ENCODE data around the gene BSCL2.

Gene BSCL2

DNA sequence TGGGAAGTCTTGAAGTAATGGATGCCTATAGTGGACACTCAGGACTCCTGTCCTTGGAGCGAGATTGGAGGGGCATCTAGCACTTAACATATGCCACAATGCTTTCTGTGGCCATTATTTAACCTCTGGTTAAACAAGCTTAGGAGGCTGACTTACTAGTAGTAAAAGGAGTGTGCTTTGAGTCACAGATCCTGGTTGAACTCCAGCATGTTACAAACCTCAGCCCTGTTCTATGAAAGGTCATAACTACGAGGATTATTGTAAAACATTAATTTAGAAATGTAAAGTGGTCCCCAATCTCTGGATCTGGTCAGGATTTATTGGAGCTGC is 34.1 kb downstream of the BSCL2 start:
- intact Hi-C loops (cut with DNase I; ENCODE audit: low total_unique reads): no loop called here
- peaks cover 0 to 45% (median 34%) of the 10 kb centered on the region in 4 donors for H3K4me1 ChIP-seq
- no peak for DNase-seq
- no peak for TF ChIP-seq CTCF (IDR thresholded peaks at IDR 0.05)
- no peaks in the 10 kb centered on the region for H3K9me3 ChIP-seq
- H3K27ac ChIP-seq: peak overlapping the region in 1 of 2 donors; percentile 94
- H3K36me3 ChIP-seq: peaks cover 19 to 41% (median 21%) of the 10 kb centered on the region in 3 donors
- peak overlapping the region in 1 of 2 donors; percentile 92 for H3K4me3 ChIP-seq
- H3K27me3 ChIP-seq: no peaks in the 10 kb centered on the region

- no peaks in the 10 kb centered on the region for H3K27me3 ChIP-seq
- H3K9me3 ChIP-seq: no peaks in the 10 kb centered on the region
- peak; percentile 75 to 83 for DNase-seq
- TF ChIP-seq CTCF (IDR thresholded peaks at IDR 0.05): no peak
- peaks cover under 1 to 45% (median 34%) of the 10 kb centered on the region in 4 donors for H3K4me1 ChIP-seq
- H3K27ac ChIP-seq: peak within 1 kb of the TSS; percentile 92 to 94
- H3K4me3 ChIP-seq: peak within 1 kb of the TSS; percentile 58 to 92
- intact Hi-C loops (cut with DNase I; ENCODE audit: low total_unique reads): no loop called here
- peaks cover 10 to 38% (median 13%) of the 10 kb centered on the region in 3 donors for H3K36me3 ChIP-seq
Observed at GRCh38 chr11:62671608-62672389, 35.4 kb downstream of the BSCL2 start, which contains the start of the genes LBHD1 and UQCC3. Gene LBHD1, minus strand, starts transcription at chr11:62672267. Its CDS starts 2,236 bp downstream, at chr11:62670031. Gene UQCC3, plus strand, starts transcription at chr11:62671673. Its CDS starts 73 bp downstream, at chr11:62671746.

GRCh38 chr11:62671236-62671607 is 36.0 kb downstream of the BSCL2 start:
- no peak for DNase-seq
- TF ChIP-seq CTCF (IDR thresholded peaks at IDR 0.05): no peak
- Histone ChIP-seq H3K9me3 (no peaks in the 10 kb centered on the region), H3K36me3 (peaks cover 8 to 37% (median 11%) of the 10 kb centered on the region in 3 donors), H3K27ac (peak overlapping the region; percentile 92 to 94), H3K4me1 (peaks cover 7 to 49% (median 39%) of the 10 kb centered on the region in 4 donors), H3K4me3 (peak overlapping the region; percentile 58 to 92), H3K27me3 (no peaks in the 10 kb centered on the region)
- intact Hi-C loops (cut with DNase I; ENCODE audit: low total_unique reads): no loop called here

GRCh38 chr11:62669420-62670161 is 37.6 kb downstream of the BSCL2 start:
- Histone ChIP-seq H3K36me3 (peaks cover 6 to 23% (median 8%) of the 10 kb centered on the region in 3 donors), H3K4me1 (peaks cover 7 to 51% (median 42%) of the 10 kb centered on the region in 4 donors), H3K4me3 (no peak overlapping the region), H3K9me3 (no peaks in the 10 kb centered on the region), H3K27ac (peak overlapping the region in 1 of 2 donors; percentile 4), H3K27me3 (no peaks in the 10 kb centered on the region)
- no peak for DNase-seq
- TF ChIP-seq CTCF (IDR thresholded peaks at IDR 0.05): no peak
- intact Hi-C loops (cut with DNase I; ENCODE audit: low total_unique reads): no loop called here

DNA sequence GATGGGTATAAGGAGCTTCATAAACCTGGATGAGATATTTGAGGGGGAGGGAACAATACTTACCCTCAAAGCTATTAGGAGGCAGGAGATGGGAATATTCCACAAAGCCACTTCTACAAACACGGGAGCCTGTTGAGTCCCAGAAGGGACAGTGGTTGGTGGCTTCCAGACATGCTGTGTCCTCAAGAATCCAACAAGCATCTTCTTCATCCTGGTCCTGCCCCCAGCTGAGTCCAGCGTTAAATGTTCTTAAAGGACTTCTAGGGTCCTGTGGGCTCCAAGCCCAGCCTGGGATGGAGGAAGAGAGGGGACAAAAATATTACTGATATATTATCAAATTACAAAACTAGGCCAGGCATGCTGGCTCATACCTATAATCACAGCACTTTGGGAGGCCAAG is 39.8 kb downstream of the BSCL2 start:
- Histone ChIP-seq H3K27me3 (no peaks in the 10 kb centered on the region), H3K27ac (no peak overlapping the region), H3K4me3 (no peak overlapping the region), H3K4me1 (peaks cover 7 to 50% (median 31%) of the 10 kb centered on the region in 4 donors), H3K9me3 (no peaks in the 10 kb centered on the region), H3K36me3 (peaks cover 7 to 22% (median 8%) of the 10 kb centered on the region in 3 donors)
- intact Hi-C loops (cut with DNase I; ENCODE audit: low total_unique reads): no loop called here
- TF ChIP-seq CTCF (IDR thresholded peaks at IDR 0.05): no peak
- no peak for DNase-seq

Measured in tibial artery (tissue), 4 donors.